ENCODE data around the gene POLR1G. TPM values are rescaled to one million over a fixed set of nuclear protein-coding genes. Genes with fewer than 3 reads are reported as not detected.

The POLR1G gene
- total and polyA plus RNA-seq, 9 of the 15 experiments (the other 6 are each of a cell fraction or from before 2014, with no cell fraction given), result 3.0 to 50.1 (median 27.4) TPM

DNA sequence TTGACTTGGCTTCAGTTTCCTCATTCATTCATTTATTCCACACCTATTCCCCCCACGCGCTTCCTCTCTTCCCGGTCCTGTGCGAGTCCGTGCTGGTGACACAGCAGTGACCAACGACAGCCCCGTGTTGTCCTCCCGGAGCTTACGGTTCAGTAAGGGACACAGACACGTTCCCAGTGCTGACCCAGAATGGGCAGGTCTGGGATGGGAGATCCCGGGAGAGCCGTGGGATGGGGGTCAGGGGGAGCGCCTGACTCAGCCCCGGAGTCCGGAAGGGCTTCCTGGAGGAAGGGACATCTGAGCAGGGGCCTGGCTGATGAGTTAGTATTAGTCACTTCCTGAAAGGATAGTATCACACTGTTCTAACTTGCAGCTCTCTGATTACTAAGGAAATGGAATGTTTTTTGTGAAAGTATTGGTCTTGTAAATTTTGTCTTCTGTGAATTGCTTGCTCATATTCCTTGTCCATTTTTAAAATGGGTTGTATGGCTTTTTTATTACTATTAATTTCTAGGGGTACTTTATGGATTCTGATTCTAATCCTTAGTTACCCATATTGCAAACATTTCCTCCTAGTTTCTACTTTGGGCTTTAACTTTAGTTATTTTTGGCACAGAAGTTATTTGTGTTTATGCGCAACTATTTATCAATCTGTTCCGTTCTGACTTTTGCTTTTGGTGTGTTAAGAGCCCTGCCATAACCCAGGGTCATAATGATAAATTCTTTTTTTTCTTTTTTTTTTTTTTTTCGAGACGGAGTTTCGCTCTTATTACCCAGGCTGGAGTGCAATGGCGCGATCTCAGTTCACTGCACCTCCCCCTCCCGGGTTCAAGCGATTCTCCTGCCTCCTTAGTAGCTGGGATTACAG, 18.0 kb downstream of the POLR1G start (continued):
- TF ChIP-seq, protein P1, sequence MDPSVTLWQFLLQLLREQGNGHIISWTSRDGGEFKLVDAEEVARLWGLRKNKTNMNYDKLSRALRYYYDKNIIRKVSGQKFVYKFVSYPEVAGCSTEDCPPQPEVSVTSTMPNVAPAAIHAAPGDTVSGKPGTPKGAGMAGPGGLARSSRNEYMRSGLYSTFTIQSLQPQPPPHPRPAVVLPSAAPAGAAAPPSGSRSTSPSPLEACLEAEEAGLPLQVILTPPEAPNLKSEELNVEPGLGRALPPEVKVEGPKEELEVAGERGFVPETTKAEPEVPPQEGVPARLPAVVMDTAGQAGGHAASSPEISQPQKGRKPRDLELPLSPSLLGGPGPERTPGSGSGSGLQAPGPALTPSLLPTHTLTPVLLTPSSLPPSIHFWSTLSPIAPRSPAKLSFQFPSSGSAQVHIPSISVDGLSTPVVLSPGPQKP (CRISPR knock-in tag; IDR thresholded peaks at IDR 0.05), result no peak
- TF ChIP-seq ZKSCAN3 (CRISPR knock-in tag; IDR thresholded peaks at IDR 0.05) (no peak), L3MBTL2 (IDR thresholded peaks at IDR 0.05) (peak; percentile 74), TCF7 (IDR thresholded peaks at IDR 0.05; ENCODE audit: borderline replicate concordance) (no peak), BRF1 (IDR thresholded peaks at IDR 0.05; ENCODE audit: borderline replicate concordance, extremely low read depth, insufficient read length) (no peak), JUN (IDR thresholded peaks at IDR 0.05; ENCODE audit: borderline replicate concordance, low read depth, low read length) (peak; percentile 94), JUN (CRISPR knock-in tag; IDR thresholded peaks at IDR 0.05; ENCODE audit: borderline replicate concordance) (peak; percentile 59; the same call in 1 of the 2 replicates), ZFP1 (CRISPR knock-in tag; IDR thresholded peaks at IDR 0.05) (no peak), RNF2 (IDR thresholded peaks at IDR 0.05) (no peak; the same call in 1 of the 2 replicates), NBN (IDR thresholded peaks at IDR 0.05; ENCODE audit: low read depth) (peak; percentile 81; the same call in 1 of the 2 replicates), SMARCA5 (IDR thresholded peaks at IDR 0.05) (peak; percentile 88), ZNF23 (CRISPR knock-in tag; IDR thresholded peaks at IDR 0.05) (no peak), SMAD4 (CRISPR knock-in tag; conservative IDR thresholded peaks at IDR 0.05) (peak; percentile 11; the same call in 1 of the 2 replicates), U2AF2 (optimal IDR thresholded peaks at IDR 0.05; ENCODE audit: low read depth, low read length) (no peak), SPI1 (IDR thresholded peaks at IDR 0.05; ENCODE audit: borderline replicate concordance, low read depth, low read length) (peak; percentile 46; the same call in 1 of the 2 replicates), CBFA2T2 (conservative IDR thresholded peaks at IDR 0.05) (0 out of 2 replicates have a peak, but pooled peaks have one; percentile 6), KDM2B (CRISPR knock-in tag; IDR thresholded peaks at IDR 0.05) (0 out of 2 replicates have a peak, but pooled peaks have one; percentile 31), KDM4B (IDR thresholded peaks at IDR 0.05; ENCODE audit: borderline replicate concordance in 2 of 2, low read depth in 1 of 2) (no peak)
- TF ChIP-seq, protein P2, sequence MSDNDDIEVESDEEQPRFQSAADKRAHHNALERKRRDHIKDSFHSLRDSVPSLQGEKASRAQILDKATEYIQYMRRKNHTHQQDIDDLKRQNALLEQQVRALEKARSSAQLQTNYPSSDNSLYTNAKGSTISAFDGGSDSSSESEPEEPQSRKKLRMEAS (CRISPR knock-in tag; IDR thresholded peaks at IDR 0.05), result peak; percentile 7; the same call in 1 of the 2 replicates
- TF ChIP-seq, protein P3, sequence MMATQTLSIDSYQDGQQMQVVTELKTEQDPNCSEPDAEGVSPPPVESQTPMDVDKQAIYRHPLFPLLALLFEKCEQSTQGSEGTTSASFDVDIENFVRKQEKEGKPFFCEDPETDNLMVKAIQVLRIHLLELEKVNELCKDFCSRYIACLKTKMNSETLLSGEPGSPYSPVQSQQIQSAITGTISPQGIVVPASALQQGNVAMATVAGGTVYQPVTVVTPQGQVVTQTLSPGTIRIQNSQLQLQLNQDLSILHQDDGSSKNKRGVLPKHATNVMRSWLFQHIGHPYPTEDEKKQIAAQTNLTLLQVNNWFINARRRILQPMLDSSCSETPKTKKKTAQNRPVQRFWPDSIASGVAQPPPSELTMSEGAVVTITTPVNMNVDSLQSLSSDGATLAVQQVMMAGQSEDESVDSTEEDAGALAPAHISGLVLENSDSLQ (IDR thresholded peaks at IDR 0.05), result no peak
- TF ChIP-seq, protein P4, sequence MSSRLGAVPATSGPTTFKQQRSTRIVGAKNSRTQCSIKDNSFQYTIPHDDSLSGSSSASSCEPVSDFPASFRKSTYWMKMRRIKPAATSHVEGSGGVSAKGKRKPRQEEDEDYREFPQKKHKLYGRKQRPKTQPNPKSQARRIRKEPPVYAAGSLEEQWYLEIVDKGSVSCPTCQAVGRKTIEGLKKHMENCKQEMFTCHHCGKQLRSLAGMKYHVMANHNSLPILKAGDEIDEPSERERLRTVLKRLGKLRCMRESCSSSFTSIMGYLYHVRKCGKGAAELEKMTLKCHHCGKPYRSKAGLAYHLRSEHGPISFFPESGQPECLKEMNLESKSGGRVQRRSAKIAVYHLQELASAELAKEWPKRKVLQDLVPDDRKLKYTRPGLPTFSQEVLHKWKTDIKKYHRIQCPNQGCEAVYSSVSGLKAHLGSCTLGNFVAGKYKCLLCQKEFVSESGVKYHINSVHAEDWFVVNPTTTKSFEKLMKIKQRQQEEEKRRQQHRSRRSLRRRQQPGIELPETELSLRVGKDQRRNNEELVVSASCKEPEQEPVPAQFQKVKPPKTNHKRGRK (tag; IDR thresholded peaks at IDR 0.05), result peak; percentile 45; the same call in 1 of the 2 replicates
- TF ChIP-seq, protein P5, sequence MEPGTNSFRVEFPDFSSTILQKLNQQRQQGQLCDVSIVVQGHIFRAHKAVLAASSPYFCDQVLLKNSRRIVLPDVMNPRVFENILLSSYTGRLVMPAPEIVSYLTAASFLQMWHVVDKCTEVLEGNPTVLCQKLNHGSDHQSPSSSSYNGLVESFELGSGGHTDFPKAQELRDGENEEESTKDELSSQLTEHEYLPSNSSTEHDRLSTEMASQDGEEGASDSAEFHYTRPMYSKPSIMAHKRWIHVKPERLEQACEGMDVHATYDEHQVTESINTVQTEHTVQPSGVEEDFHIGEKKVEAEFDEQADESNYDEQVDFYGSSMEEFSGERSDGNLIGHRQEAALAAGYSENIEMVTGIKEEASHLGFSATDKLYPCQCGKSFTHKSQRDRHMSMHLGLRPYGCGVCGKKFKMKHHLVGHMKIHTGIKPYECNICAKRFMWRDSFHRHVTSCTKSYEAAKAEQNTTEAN (CRISPR knock-in tag; IDR thresholded peaks at IDR 0.05), result no peak

All from K562 (cell line).